Measurements from ENCODE around the gene MCM8. TPM values are rescaled to one million over a fixed set of nuclear protein-coding genes. Genes with fewer than 3 reads are reported as not detected.

The MCM8 gene
- total and polyA plus RNA-seq, 12 donors = 2.0 to 8.9 (median 6.4) TPM

DNA sequence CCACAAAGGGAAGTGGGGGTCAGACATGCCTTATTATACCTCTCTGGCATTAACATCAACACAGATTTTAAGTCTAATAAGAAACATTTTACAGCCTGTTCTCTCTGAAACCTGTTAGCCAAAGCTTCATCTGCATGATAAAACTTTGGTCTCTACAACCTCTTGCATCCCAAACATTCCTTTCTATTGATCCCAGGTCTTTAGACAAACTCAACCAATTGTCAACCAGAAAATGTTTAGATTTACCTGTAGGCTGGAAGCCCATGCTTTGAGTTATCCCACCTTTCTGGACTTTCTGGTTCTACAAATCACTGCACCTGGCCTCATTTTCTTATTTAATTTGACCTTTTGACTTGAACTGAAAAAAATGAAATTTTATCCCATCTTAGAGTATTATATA, 20.8 kb downstream of the MCM8 start:
- peaks cover 0 to 57% (median 3%) of the 10 kb centered on the region in 9 donors for H3K36me3 ChIP-seq

DNA sequence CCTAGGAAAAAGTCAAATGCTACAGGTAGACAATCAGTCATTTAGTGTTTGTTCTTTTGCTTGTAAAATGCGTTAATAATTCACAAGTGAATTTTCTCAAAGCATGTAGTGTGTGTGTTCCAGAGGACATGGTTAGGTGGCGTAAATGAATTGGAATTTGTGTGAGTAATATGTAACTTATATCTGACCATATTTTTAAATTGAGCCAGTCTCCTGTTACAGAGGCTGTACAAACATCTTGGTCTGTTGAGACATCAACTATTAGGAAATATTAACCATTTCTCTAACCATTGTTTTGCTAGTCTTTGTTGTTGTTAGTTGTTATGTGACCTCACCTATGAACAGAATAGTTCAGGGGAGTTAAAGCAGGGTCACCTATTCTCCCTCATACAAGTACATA, 22.7 kb downstream of the MCM8 start:
- no peak overlapping the region for H3K4me3 ChIP-seq
- no peak for ATAC-seq
- no peaks in the 10 kb centered on the region for H3K27me3 ChIP-seq
- no peaks in the 10 kb centered on the region for H3K9me3 ChIP-seq
- no peak for TF ChIP-seq CTCF (IDR thresholded peaks at IDR 0.05)
- H3K36me3 ChIP-seq = peaks cover 0 to 53% (median 3%) of the 10 kb centered on the region in 9 donors
- WGBS, 2 donors = 94 to 99% methylated on average over 2 of the region's 2 CpGs
- H3K27ac ChIP-seq = no peak overlapping the region
- no peaks in the 10 kb centered on the region for H3K4me1 ChIP-seq
- intact Hi-C loops (cut with DNase I) = no loop called here
- no peak for DNase-seq

More for the DNA sequence above, 20.8 kb downstream of the MCM8 start:
- DNase-seq (no peak), ATAC-seq (no peak)
- TF ChIP-seq CTCF (IDR thresholded peaks at IDR 0.05) = no peak
- no peaks in the 10 kb centered on the region for H3K27me3 ChIP-seq
- intact Hi-C loops (cut with DNase I) = no loop called here
- H3K9me3 ChIP-seq = no peaks in the 10 kb centered on the region
- no peak overlapping the region for H3K4me3 ChIP-seq
- no peaks in the 10 kb centered on the region for H3K4me1 ChIP-seq
- H3K27ac ChIP-seq = no peak overlapping the region

DNA sequence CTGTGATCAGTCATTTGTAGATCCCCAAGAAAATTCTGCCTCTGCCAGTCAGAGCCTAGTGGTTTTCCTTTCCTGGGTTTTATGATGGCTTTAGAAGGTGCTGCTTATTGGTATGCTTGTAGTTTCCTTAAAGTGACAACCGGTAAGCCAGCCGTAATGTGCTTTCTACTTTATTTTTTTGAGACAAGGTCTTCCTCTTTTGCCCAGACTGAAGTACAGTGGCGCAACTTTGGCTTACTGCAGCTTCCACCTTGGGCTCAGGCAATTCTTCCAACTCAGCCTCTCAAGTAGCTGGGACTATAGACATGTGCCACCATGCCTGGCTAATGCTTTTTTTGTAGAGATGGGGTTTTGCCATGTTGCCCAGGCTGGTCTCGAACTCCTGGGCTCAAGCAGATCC, 23.5 kb downstream of the MCM8 start:
- no peak for TF ChIP-seq CTCF (IDR thresholded peaks at IDR 0.05)
- Histone ChIP-seq H3K9me3 (no peaks in the 10 kb centered on the region), H3K27ac (peak overlapping the region in 1 of 10 donors; percentile 26), H3K27me3 (no peaks in the 10 kb centered on the region), H3K36me3 (peaks cover 0 to 53% (median 0%) of the 10 kb centered on the region in 9 donors), H3K4me1 (no peaks in the 10 kb centered on the region), H3K4me3 (no peak overlapping the region)
- DNase-seq (no peak), ATAC-seq (no peak)
- WGBS, 2 donors = 92 to 96% methylated on average over 4 of the region's 4 CpGs
- intact Hi-C loops (cut with DNase I) = no loop called here

DNA sequence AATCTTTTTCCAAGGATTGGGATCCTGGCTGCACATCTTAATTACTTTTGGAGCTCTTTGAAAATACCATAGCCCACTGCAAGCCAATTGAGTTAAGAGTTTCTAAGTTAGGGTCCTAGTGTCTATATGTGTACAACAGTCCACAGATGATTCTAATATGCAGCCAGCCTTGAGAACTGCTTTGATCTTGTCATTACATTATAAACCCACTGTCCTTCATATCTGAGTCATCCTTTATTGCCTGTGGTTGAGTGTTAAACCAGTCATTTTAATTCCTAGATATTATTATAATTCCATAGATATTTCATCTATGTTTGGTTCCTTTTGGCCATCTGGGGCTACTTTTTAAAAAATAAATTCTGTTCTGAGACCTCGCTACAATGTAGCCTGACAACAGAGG, 24.1 kb downstream of the MCM8 start:
- ATAC-seq (no peak), DNase-seq (no peak)
- intact Hi-C loops (cut with DNase I) = no loop called here
- Histone ChIP-seq H3K36me3 (peaks cover 0 to 57% (median 0%) of the 10 kb centered on the region in 9 donors), H3K9me3 (no peaks in the 10 kb centered on the region), H3K4me3 (no peak overlapping the region), H3K27me3 (no peaks in the 10 kb centered on the region), H3K4me1 (no peaks in the 10 kb centered on the region), H3K27ac (no peak overlapping the region)
- WGBS, 2 donors = 100% methylated on average over 1 of the region's 1 CpG
- TF ChIP-seq CTCF (IDR thresholded peaks at IDR 0.05) = no peak

Data from heart right ventricle (tissue), 16 donors.